Large intestine (tissue), 3 donors: ENCODE results near the gene EXOSC10. TPM values are rescaled to one million over a fixed set of nuclear protein-coding genes. Genes with fewer than 3 reads are reported as not detected.
"Not testable (repeated sequence)": the region's sequence is repeated elsewhere in the genome, so short reads cannot be mapped to it uniquely, and the experiment has no call there.

Experiments
- DNase-seq, 2 donors: peaks; one replicate each; pipeline versions ENCODE4 v3.0.0 to v3.0.0-alpha.2; 2013
- H3K27ac ChIP-seq: one replicate; pipeline ENCODE4 v1.5.1; 2013; ENCODE audit warnings: low read length
- H3K27me3 ChIP-seq: 2 replicates; pipeline ENCODE4 v1.6.1; 2013; ENCODE audit warnings: low read length; ENCODE audit not compliant: control insufficient read depth, insufficient read depth
- H3K36me3 ChIP-seq: 2 replicates; pipeline ENCODE4 v1.6.1; 2013; ENCODE audit warnings: low read length; ENCODE audit not compliant: control insufficient read depth, insufficient read depth
- H3K4me1 ChIP-seq: one replicate; pipeline ENCODE4 v1.6.1; 2013; ENCODE audit warnings: low read length; ENCODE audit not compliant: control insufficient read depth, insufficient read depth
- H3K4me3 ChIP-seq: one replicate; pipeline ENCODE4 v1.5.1; 2013; ENCODE audit warnings: low read length
- H3K9me3 ChIP-seq: one replicate; pipeline ENCODE4 v1.6.1; 2013; ENCODE audit warnings: mild to moderate bottlenecking, low read depth, low read length, moderate library complexity; ENCODE audit not compliant: control insufficient read depth
- WGBS: methylation state at CpG from one replicate; pipeline ENCODE4 v1.1.5; 2013; ENCODE audit warnings: low lambda C conversion rate; ENCODE audit not compliant: insufficient coverage; 5-methylcytosine and 5-hydroxymethylcytosine counted together
- polyA plus RNA-seq: library from polyadenylated mRNA; unstranded; fragments of 120-200 nt; gene quantifications from one replicate; pipeline ENCODE4 v1.2.1, GENCODE V29; 2013

Gene EXOSC10
- polyA plus RNA-seq, 1 donor, result 66.6 TPM

DNA sequence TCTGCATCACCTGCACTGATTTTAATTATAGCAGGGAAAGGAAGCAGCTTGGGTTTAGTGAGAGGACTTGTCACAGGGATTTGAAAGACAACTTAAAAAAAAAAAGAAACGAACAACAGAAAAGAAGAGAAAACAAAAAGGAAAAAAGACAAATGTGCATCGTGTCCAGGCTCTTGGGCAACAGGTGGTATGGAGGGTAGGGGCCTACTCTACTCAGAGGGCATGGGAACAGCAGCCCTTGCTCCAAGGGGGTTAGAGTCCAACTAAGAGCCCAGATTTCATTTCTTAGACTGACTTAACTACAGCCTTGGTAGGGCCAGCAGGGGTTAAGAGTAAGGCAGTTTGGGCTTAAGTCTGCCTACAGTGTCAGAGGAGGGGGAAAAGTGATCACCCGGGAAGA is 15.3 kb upstream of the EXOSC10 start:
- no peaks in the 10 kb centered on the region for H3K9me3 ChIP-seq
- H3K27ac ChIP-seq, result no peak overlapping the region
- no peak overlapping the region for H3K4me3 ChIP-seq
- 95% methylated on average over 2 of the region's 3 CpGs for WGBS
- H3K4me1 ChIP-seq, result no peaks in the 10 kb centered on the region
- no peak for DNase-seq
- no peaks in the 10 kb centered on the region for H3K27me3 ChIP-seq
- H3K36me3 ChIP-seq, result peaks cover 38% of the 10 kb centered on the region

DNA sequence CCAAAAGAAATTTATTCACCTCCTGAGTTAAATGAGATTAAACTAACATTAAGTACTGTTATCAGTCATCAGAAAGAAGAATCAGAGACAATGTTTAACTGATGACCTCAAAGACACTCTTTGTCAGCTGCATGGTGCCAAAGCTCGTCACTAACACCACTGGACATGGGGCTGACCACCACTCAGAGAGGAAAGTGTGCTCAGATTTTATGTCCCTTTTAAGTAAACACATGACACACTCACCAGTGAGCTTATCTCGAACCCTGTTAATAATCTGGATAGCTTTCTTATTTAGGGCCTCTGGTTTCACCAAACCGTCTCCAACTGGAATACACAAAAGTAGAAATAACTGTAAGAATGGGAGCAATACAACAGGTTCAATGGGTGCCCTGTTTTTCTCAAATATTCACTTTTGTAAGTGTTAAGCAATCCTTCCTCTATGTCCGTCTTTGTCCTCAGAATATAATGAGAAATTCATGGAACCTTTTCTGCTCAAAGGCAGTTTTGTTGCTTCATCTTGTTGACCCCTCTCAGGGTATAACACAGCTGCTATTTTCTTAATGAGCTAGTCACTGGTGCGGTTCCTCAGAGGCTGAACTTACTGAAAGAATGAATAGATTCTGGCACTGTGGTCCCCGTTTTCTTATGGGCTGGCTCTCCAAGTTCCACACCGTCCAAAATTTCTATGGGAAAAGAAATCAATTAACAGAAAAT is 9.5 kb upstream of the EXOSC10 start:
- Histone ChIP-seq H3K27ac (no peak overlapping the region), H3K9me3 (no peaks in the 10 kb centered on the region), H3K4me3 (no peak overlapping the region), H3K4me1 (no peaks in the 10 kb centered on the region), H3K27me3 (no peaks in the 10 kb centered on the region), H3K36me3 (peaks cover 51% of the 10 kb centered on the region)
- 75% methylated on average over 2 of the region's 7 CpGs for WGBS
- no peak for DNase-seq

DNA sequence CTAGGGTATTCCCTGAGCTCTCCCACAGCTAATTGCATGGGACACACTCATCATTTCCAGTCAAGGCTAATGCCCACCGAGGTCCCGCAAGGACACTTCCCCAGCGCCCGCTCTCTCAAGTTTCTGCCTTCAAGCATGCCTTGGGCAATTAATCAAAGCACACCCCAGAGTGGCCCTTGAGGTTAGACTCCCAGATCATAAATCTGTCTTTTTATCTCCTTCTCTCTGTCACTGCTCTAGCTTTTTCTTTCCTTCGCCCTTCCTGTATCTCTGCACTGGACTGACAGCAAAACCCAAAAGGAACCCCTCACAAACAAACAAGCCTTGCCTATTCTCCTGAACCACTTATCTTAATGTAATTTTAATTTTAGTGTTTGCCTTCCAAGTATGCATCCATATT is 7.9 kb upstream of the EXOSC10 start:
- H3K4me1 ChIP-seq, result no peaks in the 10 kb centered on the region
- H3K36me3 ChIP-seq, result peaks cover 39% of the 10 kb centered on the region
- DNase-seq, result no peak
- H3K4me3 ChIP-seq, result no peak overlapping the region
- H3K9me3 ChIP-seq, result no peaks in the 10 kb centered on the region
- WGBS, result 60% methylated on average over 1 of the region's 5 CpGs
- H3K27me3 ChIP-seq, result no peaks in the 10 kb centered on the region
- no peak overlapping the region for H3K27ac ChIP-seq

DNA sequence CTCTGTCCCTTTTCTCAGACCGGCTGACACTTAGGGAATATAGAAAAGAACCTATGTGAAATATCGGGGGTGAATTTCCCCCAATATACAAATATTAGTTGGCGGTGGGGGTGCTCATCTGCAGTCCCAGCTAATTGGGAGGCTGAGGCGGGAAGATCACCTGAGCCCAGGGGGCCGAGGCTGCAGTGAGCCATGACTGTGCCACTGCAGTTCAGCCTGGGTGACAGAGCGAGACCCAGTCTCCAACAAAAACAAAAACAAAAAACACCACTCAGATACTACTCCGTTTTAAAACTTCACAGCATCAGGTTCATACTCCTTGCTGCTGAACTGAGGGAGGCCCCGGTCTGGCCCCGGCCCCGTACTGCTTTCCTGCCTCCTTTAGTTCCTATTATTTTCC is 5.9 kb upstream of the EXOSC10 start:
- 100% methylated on average over 2 of the region's 10 CpGs for WGBS
- Histone ChIP-seq H3K9me3 (no peaks in the 10 kb centered on the region), H3K4me3 (no peak overlapping the region), H3K27me3 (no peaks in the 10 kb centered on the region), H3K36me3 (peaks cover 33% of the 10 kb centered on the region), H3K4me1 (no peaks in the 10 kb centered on the region), H3K27ac (no peak overlapping the region)
- no peak for DNase-seq

DNA sequence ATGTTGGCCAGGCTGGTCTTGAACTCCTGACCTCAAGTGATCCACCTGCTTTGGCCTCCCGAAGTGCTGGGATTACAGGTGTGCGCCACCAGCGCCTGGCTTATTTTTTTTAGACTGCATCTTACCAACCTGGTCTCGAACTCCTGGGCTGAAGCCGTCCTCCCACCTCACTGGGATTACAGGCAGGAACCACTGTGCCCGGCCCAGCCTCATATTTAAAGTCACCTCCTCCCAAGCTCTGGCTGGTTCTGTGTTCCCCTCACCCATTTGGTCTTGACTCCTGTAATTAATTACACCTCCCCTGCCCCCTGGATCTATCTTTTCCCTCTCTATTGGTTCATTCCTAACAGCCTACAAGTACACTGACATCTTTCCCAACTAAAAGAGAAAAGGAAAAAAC is 1.7 kb upstream of the EXOSC10 start:
- H3K27me3 ChIP-seq, result no peaks in the 10 kb centered on the region
- DNase-seq, result no peak
- no CpG with 5 or more reads among the region's 6 CpGs for WGBS
- peaks cover 16% of the 10 kb centered on the region for H3K36me3 ChIP-seq
- H3K9me3 ChIP-seq, result no peaks in the 10 kb centered on the region
- no peaks in the 10 kb centered on the region for H3K4me1 ChIP-seq
- H3K4me3 ChIP-seq, result no peak overlapping the region
- no peak overlapping the region for H3K27ac ChIP-seq

DNA sequence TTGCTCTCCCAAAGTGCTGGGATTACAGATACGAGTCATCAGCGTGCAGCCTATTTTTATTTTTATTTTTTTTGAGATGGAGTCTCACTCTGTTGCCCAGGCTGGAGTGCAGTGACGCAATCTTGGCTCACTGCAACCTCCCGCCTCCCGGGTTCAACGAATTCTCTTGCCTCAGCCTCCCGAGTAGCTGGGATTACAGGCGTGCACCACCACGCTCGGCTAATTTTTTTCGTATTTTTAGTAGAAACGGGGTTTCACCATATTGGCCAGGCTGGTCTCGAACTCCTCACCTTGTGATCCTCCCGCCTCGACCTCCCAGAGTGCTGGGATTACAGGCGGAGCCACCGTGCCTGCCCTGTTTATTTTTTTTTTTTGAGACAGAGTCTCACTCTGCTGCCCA is 1.1 kb upstream of the EXOSC10 start:
- not testable (repeated sequence) for H3K27me3 ChIP-seq, H3K4me3 ChIP-seq, H3K27ac ChIP-seq, DNase-seq, H3K4me1 ChIP-seq, H3K9me3 ChIP-seq
- peaks cover 16% of the 10 kb centered on the region for H3K36me3 ChIP-seq
- no CpG with 5 or more reads among the region's 17 CpGs for WGBS

DNA sequence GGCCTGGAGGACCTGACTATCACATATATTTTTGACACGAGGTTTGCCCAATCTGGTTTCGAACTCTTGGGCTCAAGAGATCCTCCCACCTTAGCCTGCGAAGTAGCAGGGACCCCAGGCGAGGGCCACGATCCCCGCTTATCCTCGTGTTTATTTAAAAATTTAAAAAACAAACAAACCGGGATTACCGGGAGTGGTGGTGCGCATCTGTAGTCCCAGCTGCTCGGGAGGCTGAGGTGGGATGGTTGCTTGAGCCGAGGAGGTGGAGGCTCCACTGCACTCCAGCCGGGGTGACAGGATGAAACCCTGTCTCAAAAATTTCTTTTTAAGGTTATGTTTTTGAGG is 452 bp upstream of the EXOSC10 start:
- peaks cover 17% of the 10 kb centered on the region for H3K36me3 ChIP-seq
- H3K9me3 ChIP-seq, result no peaks in the 10 kb centered on the region
- H3K27ac ChIP-seq, result peak overlapping the region; percentile 68
- H3K4me3 ChIP-seq, result peak overlapping the region; percentile 94
- DNase-seq, result no peak
- no CpG with 5 or more reads among the region's 13 CpGs for whole genome bisulfite sequencing
- H3K4me1 ChIP-seq, result no peaks in the 10 kb centered on the region
- H3K27me3 ChIP-seq, result no peaks in the 10 kb centered on the region

DNA sequence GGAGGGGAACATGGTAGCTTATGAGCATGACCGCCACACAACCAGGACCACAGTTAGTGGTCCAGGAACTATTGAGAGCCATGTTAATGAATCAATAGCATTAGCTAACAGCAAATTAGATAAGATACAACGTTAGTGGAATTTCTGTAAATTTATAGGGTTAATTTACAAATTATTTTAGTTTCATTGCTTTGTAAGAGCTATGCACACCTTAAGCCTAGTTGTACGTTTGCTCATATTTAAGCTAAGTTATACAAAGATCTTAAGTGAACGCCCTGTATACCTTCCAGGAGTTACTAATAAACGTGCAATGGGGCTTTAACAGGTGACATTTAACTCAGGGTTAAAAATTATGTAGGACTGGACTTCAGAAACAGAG is 749 bp downstream of the EXOSC10 start:
- peak overlapping the region; percentile 94 for H3K4me3 ChIP-seq
- no CpG with 5 or more reads among the region's 5 CpGs for WGBS
- DNase-seq, result no peak

DNA sequence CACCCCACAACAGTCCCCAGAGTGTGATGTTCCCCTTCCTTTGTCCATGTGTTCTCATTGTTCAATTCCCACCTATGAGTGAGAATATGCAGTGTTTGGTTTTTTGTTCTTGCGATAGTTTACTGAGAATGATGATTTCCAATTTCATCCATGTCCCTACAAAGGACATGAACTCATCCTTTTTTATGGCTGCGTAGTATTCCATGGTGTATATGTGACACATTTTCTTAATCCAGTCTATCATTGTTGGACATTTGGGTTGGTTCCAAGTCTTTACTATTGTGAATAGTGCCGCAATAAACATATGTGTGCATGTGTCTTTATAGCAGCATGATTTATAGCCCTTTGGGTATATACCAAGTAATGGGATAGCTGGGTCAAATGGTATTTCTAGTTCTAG is 15.9 kb downstream of the EXOSC10 start:
- H3K4me3 ChIP-seq, H3K9me3 ChIP-seq, DNase-seq, H3K4me1 ChIP-seq, H3K27me3 ChIP-seq, H3K27ac ChIP-seq: not testable (repeated sequence)
- WGBS, result no CpG with 5 or more reads among the region's 3 CpGs
- peaks cover 50% of the 10 kb centered on the region for H3K36me3 ChIP-seq

More for the DNA sequence above, 749 bp downstream of the EXOSC10 start:
- Histone ChIP-seq H3K36me3 (peaks cover 28% of the 10 kb centered on the region), H3K27ac (peak overlapping the region; percentile 68), H3K4me1 (no peaks in the 10 kb centered on the region), H3K9me3 (no peaks in the 10 kb centered on the region), H3K27me3 (no peaks in the 10 kb centered on the region)

DNA sequence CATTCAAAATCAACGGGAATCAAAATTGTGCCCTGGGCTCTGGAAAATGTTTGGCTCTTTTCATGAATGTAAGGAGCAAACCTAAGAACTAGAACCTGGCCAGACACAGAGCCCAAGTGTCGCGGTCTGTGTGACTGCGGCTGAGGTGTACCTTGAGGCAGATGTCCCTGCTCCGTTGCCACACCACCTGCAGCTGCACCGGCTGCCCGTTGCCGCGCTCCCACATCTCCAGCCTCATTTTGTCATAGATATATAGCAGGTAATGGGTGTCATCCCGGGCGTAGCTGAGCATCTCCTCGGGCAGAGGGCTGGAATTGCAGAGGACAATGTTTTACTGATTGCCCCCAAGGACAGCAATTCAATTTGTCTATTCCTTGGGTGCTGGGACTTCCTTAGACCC is 18.7 kb downstream of the EXOSC10 start:
- Histone ChIP-seq H3K9me3 (no peaks in the 10 kb centered on the region), H3K36me3 (peaks cover 58% of the 10 kb centered on the region), H3K27me3 (no peaks in the 10 kb centered on the region), H3K4me3 (no peak overlapping the region), H3K27ac (no peak overlapping the region), H3K4me1 (no peaks in the 10 kb centered on the region)
- 83% methylated on average over 1 of the region's 12 CpGs for WGBS
- no peak for DNase-seq

DNA sequence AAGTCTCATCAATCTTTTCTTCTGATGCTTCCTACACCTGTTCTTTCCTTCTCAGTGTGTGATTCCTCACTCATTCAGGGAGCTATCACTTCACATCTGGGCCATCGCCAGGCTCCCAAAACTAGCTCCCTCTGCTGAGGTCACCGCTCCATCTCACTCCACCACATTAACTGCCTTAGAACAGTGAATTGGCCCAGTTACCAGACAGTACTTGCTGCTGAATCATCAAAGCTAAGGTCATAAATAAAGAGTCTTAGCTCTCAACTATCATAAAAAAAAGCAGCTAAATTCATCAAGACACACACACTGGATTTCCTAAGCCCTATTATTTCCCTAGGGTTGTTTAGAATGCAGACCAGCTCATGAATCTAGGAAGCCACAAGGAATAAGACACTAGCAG is 21.0 kb downstream of the EXOSC10 start:
- H3K4me3 ChIP-seq, result no peak overlapping the region
- H3K9me3 ChIP-seq, result no peaks in the 10 kb centered on the region
- H3K27ac ChIP-seq, result no peak overlapping the region
- no peak for DNase-seq
- no peaks in the 10 kb centered on the region for H3K27me3 ChIP-seq
- H3K4me1 ChIP-seq, result no peaks in the 10 kb centered on the region
- WGBS, result no CpG with 5 or more reads among the region's 2 CpGs
- peaks cover 76% of the 10 kb centered on the region for H3K36me3 ChIP-seq
